ENCODE results near the gene MSI2. TPM values are rescaled to one million over a fixed set of nuclear protein-coding genes. Genes with fewer than 3 reads are reported as not detected.

Gene MSI2
- polyA plus RNA-seq, 1 experiment: 9.2 TPM

DNA sequence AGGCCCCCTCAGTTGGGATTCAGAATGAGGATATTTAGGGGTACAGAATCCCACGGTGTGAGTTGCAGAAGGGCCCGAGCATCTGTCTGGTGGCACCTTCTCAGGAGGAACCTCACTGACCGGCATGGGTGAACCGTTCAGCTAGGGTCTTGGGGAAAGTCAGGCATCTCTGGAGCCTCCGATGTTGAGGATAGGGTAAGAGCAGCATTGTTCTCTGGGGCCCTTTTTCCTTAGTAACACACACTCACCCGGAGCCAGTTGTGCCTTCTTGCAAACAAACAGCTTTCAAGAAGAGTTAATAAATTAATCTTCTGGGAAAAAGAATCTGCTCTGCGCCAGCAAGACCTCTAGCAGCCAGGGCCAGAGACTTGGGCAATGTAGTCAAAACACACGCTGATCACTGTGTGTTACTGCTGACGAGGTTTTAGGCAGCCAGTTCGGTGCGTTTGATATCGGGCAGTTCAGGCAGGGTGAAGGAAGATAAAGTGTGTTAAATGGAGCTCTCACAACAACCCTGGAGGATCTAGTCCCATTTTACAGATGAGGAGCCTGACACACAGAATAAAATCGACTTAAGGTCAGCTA lies 48.9 kb downstream of the MSI2 start:
- TF ChIP-seq, protein P1, sequence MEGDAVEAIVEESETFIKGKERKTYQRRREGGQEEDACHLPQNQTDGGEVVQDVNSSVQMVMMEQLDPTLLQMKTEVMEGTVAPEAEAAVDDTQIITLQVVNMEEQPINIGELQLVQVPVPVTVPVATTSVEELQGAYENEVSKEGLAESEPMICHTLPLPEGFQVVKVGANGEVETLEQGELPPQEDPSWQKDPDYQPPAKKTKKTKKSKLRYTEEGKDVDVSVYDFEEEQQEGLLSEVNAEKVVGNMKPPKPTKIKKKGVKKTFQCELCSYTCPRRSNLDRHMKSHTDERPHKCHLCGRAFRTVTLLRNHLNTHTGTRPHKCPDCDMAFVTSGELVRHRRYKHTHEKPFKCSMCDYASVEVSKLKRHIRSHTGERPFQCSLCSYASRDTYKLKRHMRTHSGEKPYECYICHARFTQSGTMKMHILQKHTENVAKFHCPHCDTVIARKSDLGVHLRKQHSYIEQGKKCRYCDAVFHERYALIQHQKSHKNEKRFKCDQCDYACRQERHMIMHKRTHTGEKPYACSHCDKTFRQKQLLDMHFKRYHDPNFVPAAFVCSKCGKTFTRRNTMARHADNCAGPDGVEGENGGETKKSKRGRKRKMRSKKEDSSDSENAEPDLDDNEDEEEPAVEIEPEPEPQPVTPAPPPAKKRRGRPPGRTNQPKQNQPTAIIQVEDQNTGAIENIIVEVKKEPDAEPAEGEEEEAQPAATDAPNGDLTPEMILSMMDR (IDR thresholded peaks at IDR 0.05; ENCODE audit: insufficient read depth, low read depth, low read length): no peak
- ChIA-PET POLR2A (no interaction called here), CTCF (interaction anchor here (1.2 kb wide), 1 partner anchor 62 kb away, joined by 3 read pairs; no protein-coding TSS in a partner anchor)

DNA sequence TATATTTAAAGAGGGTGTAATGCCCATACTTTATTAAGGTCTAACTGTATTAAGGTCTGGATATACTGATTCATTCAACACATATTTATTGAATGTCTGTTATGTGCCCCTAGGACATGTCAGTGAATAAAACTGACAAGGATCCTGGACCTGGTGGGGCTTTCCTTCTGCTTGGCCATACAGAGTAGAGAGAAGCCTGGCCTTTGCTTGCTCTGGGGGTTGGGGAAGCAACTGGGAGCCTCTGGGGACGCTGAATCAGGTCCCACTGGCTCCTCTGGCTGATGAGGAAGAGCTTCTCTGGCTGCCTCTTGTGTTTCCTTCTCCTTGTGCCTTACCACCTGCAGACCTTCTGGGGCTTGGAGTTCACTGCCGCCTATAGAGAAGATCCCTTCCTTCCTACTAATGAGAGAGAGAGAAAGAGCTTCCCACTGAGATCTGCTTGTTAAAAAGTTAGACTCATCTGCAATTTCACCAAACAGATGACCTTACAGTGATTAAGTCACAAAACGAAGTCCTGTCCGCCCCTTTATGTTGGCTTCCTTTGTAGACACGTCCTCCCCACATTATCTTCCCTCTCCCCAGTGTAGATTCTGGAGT lies 49.7 kb downstream of the MSI2 start:
- no peak overlapping the region for H3K4me3 ChIP-seq (ENCODE audit: low read depth, low read length)
- DNase-seq (ENCODE audit: low read depth): no peak

More for the DNA sequence above, 48.9 kb downstream of the MSI2 start:
- no peak for DNase-seq (ENCODE audit: low read depth)
- Histone ChIP-seq H3K4me3 (ENCODE audit: low read depth, low read length) (no peak overlapping the region), H3K27me3 (ENCODE audit: control insufficient read depth, insufficient read depth, low read length) (no peaks in the 10 kb centered on the region), H3K36me3 (ENCODE audit: control insufficient read depth, insufficient read depth, low read length) (no peaks in the 10 kb centered on the region)

DNA sequence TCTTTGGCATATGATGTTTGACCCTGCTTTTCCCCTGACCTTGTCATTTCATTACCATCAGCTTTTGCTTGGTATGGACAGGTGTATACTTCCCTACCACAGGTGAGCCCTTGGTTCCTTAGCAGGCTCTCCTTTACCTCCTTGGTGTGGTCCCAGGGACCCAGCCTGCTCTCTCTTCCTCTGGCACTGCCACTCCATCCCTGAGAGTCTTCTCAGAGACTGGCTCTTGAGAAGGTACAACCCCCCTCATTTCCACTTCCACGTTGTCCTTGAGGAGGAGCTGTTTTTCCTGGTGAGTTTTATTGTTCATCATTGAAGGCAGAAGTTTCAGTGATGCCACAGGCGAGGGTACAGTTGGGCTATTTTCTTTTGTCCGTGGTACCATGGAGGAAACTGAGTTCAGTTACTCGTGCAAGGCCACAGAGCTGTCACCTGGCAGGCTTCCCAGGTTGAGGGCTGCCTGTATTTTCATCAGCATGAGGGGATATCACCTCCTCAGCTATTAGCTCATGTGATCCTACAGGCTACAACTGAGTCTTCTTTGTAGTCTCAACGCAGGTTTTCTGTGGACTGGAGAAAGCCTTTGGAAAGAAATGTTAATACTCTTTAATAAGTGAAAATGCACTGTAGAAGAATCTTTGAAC lies 52.3 kb downstream of the MSI2 start:
- ChIA-PET CTCF (no interaction called here), POLR2A (no interaction called here)
- no peak for DNase-seq (ENCODE audit: low read depth)
- H3K27me3 ChIP-seq (ENCODE audit: control insufficient read depth, insufficient read depth, low read length): no peaks in the 10 kb centered on the region
- H3K36me3 ChIP-seq (ENCODE audit: control insufficient read depth, insufficient read depth, low read length): no peaks in the 10 kb centered on the region
- no peak overlapping the region for H3K4me3 ChIP-seq (ENCODE audit: low read depth, low read length)
- TF ChIP-seq, protein P1 (IDR thresholded peaks at IDR 0.05; ENCODE audit: insufficient read depth, low read depth, low read length): no peak

More for the DNA sequence above, 49.7 kb downstream of the MSI2 start:
- no peaks in the 10 kb centered on the region for H3K27me3 ChIP-seq (ENCODE audit: control insufficient read depth, insufficient read depth, low read length)
- no peaks in the 10 kb centered on the region for H3K36me3 ChIP-seq (ENCODE audit: control insufficient read depth, insufficient read depth, low read length)
- ChIA-PET POLR2A (no interaction called here), CTCF (interaction anchor here (1.2 kb wide), 1 partner anchor 63 kb away, joined by 3 read pairs; no protein-coding TSS in a partner anchor)
- TF ChIP-seq, protein P1 (IDR thresholded peaks at IDR 0.05; ENCODE audit: insufficient read depth, low read depth, low read length): no peak

DNA sequence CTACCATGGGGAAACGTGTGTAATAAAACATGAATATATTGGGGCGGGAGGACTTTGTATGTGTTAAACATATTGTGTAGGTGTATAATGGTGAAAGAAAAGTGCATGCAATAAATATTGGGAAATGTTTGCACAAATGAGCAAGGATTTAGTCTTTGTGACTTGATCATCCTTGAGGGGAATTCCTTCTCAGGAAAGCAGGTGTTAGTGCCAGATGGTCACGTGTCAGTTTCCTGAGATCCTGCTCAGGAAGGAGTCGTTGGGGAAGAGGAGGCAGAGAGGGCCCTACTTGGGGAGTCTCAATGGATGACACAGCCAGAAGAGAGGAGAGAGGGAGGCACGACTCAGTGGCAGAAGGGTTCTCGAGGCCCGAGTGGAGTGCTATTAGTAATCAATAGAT lies 53.2 kb downstream of the MSI2 start:
- TF ChIP-seq, protein P1 (IDR thresholded peaks at IDR 0.05; ENCODE audit: insufficient read depth, low read depth, low read length): no peak
- Histone ChIP-seq H3K4me3 (ENCODE audit: low read depth, low read length) (no peak overlapping the region), H3K36me3 (ENCODE audit: control insufficient read depth, insufficient read depth, low read length) (no peaks in the 10 kb centered on the region), H3K27me3 (ENCODE audit: control insufficient read depth, insufficient read depth, low read length) (no peaks in the 10 kb centered on the region)
- no peak for DNase-seq (ENCODE audit: low read depth)
- ChIA-PET POLR2A (no interaction called here), CTCF (no interaction called here)
